Stimulated activated CD8-positive, alpha-beta memory T cell treated with anti-CD3 and anti-CD28 coated beads, Interleukin-15, amount 100 ng/mL, for 4 hours (primary cell): ENCODE measurements around the gene TMEM245.
"Not testable (repeated sequence)": the region's sequence is repeated elsewhere in the genome, so short reads cannot be mapped to it uniquely, and the experiment has no call there.

ENCODE experiments used
- DNase-seq, 2 donors: peaks; one replicate each; pipeline ENCODE4 v3.0.0-alpha.2; 2020; ENCODE audit warnings: low read depth in 2 of 2

The TMEM245 gene

GRCh38 chr9:108996643-108997042 is 123.1 kb downstream of the TMEM245 start:
- DNase-seq = no peak

- no peak for DNase-seq
Observed at GRCh38 chr9:108994695-108995094, 125.1 kb downstream of the TMEM245 start.

- DNase-seq = no peak
Observed at GRCh38 chr9:108991479-108991878, 128.3 kb downstream of the TMEM245 start.

DNA sequence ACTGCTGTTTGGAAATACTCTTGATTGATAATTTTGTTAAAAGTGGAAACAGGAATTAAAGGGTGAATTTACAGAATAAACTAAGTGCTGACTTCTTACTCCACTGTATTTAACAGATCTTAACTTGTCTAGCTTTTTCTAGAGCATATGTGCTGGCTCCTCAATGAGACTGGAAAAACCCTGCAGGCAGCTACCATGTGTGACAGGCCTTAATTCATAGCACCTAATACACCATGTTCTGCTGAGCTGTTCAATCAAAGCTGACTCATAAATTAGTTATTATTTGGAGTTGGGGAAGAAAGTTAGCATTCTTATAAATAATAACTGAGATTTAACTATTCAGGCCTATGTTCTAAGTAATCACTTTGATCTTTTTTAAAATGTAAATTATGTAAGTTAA is 135.9 kb downstream of the TMEM245 start:
- DNase-seq = no peak

- DNase-seq = no peak
Observed at GRCh38 chr9:108980893-108981292, 138.9 kb downstream of the TMEM245 start.

DNA sequence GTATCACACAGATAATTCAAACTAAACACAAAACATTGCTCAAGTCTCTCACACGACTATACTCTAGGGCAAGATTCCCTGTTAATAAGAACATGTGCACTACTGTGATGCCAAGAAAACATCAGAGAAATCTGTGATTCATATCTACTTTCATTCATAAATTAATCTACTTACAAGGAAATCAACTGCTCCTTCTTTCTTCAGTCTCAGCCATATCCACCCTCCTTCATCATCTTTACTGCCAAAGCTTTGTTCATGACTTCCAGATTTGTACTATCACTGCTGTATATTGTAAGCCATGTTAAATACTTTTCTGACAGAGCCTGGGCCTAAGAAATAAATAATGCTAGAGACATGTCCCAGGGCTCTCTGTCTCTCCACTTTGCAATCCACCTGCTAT is 141.5 kb downstream of the TMEM245 start:
- DNase-seq = no peak

DNA sequence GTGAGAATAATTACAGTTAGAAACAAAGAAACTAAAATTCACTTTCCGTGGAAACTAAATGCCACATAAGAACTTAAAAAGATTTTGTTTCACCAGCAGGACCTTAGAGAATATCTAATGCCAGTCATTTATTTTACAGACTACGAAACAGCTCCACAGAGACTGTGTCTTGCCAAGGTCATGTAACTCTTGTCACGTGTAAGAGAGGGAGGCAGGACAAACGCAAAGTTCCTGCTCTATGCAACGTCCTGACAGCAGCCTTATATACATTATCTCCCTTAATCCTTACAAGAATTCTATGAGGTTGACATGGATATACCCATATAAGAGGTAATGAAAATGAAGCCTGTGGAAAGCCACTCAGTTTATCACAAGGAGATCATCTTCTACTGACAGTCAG is 145.9 kb downstream of the TMEM245 start:
- no peak for DNase-seq

GRCh38 chr9:108972626-108973209 is 147.0 kb downstream of the TMEM245 start:
- DNase-seq = no peak

DNA sequence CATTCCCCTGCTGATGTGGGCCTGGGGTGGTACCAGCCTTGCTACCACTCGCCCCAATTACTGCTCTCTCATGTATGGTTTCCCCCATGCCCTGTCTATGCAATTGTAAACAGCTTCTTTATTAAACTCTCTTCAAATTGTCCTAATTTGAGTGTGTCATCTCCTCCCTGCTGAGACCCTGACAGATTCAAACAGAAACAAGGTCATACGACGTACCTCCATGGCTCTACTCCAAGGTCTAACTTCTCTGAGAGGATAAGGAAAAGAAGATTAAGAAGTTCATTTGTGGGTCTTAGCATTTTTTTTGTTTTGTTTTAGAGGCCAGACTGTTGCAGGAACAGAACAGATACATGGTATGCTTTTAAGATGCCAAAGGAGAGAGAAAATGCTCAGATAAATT is 147.6 kb downstream of the TMEM245 start:
- DNase-seq = no peak

DNA sequence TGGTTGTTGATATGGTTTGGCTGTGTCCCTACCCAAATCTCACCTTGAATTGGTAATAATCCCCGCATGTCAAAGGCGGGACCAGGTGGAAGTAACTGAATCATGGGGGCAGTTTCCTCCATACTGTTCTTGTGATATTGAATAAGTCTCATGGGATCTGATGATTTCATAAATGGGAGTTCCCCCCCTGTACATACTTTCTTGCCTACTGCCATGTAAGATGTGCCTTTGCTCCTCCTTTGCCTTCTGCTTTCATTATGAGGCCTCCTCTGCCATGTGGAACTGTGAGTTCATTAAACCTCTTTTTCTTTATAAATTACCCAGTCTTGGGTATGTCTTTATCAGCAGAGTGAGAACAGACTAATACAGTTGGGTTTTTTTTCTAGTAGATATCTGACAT is 148.4 kb downstream of the TMEM245 start:
- DNase-seq = not testable (repeated sequence)

DNA sequence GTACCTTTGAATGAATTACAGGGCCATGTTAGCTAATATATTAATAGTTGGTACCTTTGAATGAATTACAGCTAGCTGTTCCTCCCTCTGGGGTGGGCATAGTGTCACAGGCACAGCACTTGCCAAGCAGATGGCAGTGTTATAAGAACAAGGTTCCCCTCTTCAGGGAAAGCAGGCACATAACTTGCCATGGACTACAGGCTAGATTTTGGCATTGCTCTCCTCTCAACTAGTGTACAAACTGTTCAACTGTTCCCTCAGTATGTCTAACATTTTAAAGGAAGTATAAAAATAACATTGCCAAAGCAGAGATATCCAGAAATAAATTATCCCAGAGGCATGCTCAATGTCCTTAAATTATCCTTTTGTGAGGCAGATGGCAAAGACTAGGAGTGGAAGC is 151.8 kb downstream of the TMEM245 start:
- no peak for DNase-seq
